Endometrium (tissue), 2 donors: ENCODE data around the gene S1PR3.
"Not testable (repeated sequence)": the region's sequence is repeated elsewhere in the genome, so short reads cannot be mapped to it uniquely, and the experiment has no call there.

Source experiments
- FAIRE-seq: peaks from 2 replicates; lab custom pipeline; 2012; peaks lifted over from hg19 to GRCh38; lab: Jason Lieb, UNC
- donor health status: control.
- donor health status: control.

The S1PR3 gene

DNA sequence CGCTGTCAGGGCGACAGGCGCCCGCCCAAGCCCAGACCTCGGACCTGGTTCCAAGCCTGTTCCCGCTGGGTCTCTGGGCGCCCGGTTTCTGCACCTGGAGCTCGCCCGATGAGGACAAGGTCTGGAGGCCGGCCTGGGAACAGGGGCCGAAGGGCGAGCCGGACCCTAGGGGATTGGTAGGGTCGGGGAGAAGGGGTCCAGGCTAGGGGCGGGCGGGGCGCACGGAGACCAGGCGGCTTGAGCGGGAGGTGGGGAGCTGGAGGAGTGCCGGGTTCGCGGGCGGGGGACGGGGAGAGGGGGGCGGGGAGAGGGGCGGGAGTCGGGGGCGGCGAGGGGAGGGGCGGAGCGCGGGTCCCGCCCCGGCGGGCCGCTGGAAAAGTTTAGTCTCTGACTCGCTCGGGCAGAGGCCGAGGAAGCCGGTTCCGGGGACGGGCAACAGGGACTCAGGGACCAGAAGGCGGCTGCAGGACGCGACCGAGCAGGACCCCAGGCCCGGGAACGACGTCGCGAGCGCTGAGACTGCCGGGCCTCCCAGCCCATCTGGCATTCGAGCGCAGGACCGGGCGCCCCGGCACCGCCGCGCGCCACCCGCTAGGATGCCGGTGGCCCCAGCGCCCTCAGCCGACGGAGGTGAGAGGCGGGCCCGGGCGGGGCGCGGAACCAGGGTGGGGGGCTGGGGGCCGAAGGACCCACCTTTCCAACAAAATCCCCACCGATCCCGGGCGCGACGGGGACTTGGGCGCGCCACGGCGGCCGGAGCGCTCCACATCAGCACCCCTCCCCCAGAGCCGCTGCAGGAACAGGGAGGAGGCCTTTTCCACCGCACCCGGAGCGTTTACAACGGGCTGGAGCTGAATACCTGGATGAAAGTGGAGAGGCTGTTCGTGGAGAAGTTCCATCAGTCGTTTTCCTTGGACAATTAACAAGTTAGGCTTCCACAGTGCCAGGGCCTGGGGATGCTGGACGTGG lies at the start of gene S1PR3:
TSS of gene S1PR3 (plus strand) at position 403 of the 969 bp plus-strand sequence. CDS start 9,733 bp downstream, outside the sequence.
- no peak for FAIRE-seq

DNA sequence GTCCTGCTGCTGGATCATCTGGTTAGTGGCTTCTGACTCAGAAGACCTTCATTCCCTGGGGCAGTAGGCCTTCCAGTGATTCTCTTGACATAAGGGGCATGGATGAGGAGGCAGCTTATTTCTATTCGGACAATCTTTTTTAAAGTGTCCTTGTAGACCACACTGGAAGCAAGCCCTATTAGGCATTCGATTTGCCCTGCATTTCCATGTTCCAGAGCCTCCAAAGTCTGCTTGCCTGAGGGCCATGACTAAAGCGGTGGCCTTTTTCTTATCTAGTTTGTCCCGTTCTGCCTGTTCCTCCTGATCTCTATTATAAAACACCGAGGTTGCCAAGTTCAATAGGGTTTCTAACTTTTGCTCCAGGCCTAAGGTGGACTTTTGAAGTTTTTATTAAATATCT lies 49.7 kb upstream of the S1PR3 start:
- not testable (repeated sequence) for FAIRE-seq

DNA sequence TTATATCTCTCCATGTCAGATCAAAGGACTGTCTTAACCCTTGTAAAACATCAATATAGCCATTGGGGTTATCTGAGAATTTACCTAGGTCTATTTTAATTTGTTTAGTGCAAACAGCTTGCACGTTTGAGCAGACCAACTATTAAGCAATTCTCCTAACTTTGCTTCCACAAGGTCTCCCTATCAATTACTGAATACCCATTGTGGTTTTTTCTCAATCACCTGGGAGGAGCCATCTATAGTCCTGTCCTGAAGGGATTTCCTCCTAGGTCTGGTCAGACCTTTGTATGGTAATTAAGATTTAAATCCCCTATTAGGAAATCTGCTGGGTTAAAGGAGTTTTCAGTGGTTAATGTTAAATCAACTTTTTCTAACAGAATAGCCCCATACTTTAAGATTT lies 48.9 kb upstream of the S1PR3 start:
- FAIRE-seq = no peak

DNA sequence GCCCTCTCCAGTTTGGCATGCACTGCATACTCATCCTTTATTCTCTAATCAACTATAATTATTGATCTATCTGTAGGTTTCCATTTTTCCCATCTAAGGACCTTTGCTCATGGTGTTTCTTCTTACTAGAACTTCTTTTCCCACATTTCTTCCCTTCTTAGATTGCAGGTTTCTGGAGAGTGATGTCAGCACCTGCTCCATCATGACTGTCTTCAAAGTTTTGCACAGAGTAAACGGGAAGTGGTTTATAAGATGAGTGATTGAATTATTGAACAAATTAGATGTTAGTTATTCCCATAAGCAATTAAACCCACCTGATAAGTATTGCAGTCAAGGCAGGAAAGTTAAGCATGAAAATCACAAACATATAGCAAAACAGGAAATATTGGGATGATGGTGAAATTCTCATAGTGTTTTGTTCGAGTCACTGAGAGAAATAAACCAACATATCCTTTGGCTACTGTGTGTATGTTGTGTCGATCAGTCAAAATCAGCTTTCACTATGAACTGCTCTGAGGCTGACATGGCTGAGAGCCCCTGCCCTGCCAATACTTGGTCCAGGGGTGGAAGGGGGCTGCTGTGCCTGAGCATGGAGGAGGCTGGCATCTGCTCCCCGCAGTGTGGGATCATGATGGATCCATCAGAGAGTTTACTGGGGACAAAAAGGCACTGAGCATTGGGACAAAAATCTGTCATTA lies 45.5 kb upstream of the S1PR3 start:
- no peak for FAIRE-seq

DNA sequence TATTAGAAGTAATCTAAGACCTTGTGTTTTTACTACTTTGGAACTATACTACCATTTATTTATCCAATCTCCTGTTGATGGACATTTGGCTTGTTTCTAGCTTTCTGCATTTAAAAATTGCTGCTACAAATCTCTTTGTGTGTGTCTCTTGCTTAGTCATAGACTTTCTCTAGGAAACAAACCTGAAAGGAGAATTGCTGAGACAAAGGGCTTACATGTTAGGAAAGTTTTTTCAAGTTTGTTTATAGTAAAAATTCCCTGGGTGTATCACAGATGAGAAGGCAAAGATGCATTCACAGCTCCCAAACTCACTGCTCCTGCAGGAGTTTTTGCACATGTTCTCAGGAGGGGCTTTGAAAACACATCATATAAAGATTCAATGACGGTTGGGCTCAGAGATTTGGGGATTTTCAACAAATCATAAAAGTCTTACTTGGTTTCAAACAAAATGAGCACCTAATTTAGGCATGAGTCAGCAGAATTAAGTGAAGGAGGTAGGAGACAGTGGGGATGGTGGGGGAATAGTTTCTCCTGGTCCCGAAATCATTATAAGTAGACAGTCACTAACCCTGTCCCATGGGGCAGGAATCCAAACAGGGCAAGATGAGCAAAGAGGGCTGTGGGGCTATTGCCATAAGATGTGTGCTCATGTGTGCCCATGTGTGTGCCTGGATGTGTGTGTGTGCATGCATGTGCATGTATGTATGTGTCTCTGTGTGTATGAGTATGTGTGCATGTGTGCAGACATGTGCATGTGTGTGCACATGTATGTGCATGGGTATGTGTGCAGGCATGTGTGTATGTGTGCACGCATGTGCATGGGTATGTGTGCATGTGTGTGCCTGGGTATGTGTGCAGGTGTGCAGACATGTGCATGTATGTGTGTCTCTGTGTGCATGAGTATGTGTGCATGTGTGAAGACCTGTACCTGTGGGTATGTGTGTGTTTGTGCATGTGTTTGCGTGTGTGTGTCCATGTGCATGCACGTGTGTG lies 43.4 kb upstream of the S1PR3 start:
- FAIRE-seq = no peak

DNA sequence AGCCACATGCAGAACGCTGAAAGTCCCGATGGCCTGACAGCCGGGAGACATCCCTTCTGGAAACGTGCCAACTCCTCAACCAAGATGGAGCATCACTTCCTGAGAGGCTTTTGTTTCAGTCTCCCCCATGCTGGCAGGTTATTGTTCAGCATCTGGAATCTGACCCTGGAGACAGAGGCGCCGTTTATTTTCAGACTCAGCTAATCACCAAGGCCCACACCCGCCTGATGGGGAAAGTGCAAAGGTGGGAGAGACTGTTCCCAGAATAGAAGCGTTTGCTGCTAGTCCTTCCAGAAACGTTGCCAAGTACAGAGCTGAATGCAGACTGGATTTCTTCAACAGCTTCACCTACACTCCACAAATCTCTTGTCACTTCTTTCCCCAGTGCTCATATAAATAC lies 41.8 kb upstream of the S1PR3 start:
- peak; percentile 95 for FAIRE-seq

DNA sequence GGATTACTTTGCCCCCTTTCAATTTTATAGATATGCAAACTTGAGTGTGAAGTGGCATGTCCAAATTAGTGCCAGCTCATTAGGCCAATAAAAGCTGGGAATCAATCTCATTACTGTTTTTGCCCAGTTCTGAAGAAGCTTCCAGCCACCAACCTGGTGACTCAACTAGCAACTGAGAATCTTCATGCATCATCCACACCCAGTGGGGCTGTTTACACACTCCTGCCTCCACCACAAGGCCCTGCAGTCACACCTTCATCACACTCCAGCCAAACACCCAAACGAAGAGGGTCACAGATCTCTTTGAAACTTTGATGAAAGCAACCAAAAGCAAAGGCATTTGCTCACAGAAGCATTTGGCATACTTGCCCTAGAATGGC lies 41.3 kb upstream of the S1PR3 start:
- FAIRE-seq = no peak

DNA sequence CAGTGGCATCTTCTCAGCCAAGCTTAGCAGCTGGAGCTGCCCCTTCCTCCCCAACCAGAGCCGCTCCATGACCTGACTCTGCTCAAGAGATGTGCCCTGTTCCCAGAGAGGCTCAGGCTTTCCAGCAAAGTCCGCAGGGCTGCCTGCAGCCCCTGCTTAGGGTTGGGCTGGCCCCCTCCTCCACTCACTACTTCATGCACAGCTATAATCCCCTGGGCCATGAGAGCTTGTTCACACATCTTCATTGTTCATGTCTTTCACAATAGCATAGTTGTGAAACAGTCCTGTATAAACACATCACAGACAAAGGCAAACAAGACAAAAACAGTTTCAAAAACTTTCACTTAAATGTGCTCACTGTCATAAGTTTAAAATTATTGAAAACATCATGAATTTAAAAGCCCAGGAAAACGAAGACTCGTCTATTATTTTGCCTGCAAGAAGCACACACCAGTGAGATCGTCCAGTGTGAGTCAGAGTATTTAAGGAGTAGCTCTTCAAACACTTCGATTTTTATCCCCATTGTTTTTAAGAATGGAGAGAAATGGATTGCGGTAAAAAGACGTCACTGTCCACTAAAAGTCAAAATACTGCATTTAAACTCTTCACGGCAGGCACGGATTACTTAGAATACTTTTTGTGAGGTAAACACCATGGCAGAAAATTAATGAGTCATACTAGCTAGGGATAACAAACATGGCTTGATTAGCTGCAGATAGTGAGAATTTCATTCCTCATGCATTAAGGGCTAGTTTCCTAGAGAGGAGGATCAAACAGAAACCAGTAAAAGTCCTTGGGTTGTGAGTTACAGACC lies 40.7 kb upstream of the S1PR3 start:
- peak; percentile 62 for FAIRE-seq

DNA sequence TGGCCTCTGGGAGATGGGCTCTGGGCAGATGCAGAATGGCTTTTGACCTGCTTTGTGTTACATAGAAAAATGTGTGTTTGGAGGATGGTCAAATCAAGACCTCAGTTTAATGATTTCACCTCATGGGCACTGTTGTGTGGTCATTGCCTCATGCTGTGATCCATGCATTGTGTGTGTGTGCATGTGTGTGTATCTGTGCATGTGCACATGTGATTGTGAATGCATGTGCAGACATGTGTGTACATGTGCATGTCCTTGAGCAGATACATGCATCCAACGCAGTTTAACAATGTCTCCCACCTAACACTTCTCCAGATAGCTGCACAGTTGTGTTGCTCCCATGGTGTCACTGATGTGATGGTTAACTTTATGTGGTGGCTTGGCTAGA lies 40.1 kb upstream of the S1PR3 start:
- no peak for FAIRE-seq

- no peak for FAIRE-seq
Measured at GRCh38 chr9:88952086-88952615, 39.1 kb upstream of the S1PR3 start.

DNA sequence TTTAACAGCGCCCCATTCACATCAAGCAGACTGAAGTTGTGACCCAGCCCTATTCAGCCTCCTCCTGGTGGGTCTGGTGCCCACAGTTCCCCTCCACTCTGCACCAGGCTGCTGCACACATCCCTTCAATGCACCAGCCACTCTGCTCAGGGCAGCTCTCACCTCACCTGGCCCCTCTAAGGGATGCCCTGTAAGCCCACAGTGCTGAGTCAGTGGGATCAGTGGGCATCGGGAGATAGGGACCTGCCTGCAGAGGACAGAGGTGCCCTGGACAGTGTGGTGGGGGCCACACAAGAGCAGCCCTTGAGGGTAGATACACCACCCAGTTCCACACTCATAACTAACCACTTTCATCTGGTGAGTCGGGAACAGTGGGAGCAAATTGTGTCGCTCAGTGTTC lies 38.3 kb upstream of the S1PR3 start:
- no peak for FAIRE-seq

- no peak for FAIRE-seq
Measured at GRCh38 chr9:88953381-88954029, 37.8 kb upstream of the S1PR3 start.

- FAIRE-seq = no peak
Measured at GRCh38 chr9:88954066-88954465, 37.2 kb upstream of the S1PR3 start.

DNA sequence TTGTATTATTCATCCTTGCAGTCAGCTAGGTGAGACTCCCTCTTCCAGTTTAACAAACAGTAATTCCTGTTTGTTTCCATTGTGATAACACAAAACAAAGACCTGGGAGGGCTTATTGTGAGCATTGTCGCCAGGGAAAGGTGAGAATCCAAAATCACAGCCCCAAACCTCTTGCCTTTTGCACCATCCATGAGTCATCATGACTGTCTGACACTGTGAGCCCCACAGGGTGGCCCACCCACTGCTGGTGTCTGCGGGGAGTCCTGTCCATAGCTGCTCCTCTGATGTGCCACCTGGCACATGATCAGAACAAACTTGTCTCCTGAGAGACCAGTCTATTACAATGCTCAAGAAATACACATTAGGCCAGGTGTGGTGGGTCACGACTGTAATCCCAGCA lies 33.7 kb upstream of the S1PR3 start:
- FAIRE-seq = no peak

DNA sequence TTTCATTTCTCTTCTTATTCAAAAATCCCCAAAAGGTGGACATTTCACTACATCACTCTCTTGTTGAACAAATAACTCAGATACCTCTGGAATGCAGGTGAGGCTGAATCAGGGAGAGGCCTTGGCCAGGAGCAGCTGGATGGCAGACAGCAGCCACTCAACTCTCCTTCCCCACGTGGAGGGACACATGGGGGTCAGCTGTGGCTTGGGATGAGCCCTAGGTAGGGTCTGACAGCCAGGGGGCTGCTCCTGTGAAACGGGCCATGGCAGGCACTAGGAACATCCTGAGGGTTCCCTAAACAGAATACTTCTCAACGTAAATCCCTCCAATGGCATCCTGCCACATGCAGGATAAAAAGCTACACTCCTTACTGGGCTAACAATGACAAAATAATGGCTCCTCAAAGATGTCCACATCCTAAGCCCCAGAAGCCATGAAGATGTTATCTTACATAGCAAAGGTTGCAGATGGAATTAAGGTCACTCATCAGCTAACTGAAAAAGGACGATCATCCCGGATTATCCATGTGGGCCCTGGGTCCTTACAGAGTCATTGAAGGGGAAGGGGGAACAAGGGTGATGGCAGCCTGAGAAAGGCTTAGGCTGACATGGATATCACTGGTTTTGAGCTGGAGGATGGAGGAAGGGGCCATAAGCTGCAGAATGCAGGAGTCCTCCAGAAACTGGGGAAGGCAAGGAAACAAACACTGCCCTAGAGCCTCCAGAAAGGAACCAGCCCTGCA lies 31.4 kb upstream of the S1PR3 start:
- FAIRE-seq = no peak

- no peak for FAIRE-seq
Measured at GRCh38 chr9:88960632-88961031, 30.6 kb upstream of the S1PR3 start.

DNA sequence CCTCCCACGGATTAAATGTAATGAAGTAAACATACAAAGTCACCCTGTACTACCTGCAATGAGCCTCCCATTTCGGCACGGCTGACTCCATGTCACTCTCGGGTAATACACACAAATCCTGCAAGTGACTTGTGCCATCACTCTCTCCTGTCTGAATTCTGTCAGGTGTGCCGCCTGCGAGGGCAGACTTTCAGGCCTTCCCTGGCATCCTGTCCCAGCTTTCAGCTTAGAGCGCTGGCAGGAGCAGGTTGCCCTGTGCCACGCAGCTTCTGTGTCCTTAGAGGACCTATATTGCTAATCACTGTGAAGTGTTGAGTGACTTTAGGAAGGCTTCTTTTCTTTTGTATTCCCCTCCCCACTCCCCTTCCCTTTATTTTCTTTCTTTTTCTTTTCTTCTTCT lies 25.8 kb upstream of the S1PR3 start:
- no peak for FAIRE-seq

GRCh38 chr9:88966894-88967676 lies 24.2 kb upstream of the S1PR3 start:
- no peak for FAIRE-seq

GRCh38 chr9:88968799-88969198 lies 22.5 kb upstream of the S1PR3 start:
- no peak for FAIRE-seq
